ENCODE results near the gene ABHD15. TPM values are rescaled to one million over a fixed set of nuclear protein-coding genes. Genes with fewer than 3 reads are reported as not detected.
A peak's percentile ranks its signal among the peaks of the same experiment; 100 is the strongest.

ABHD15 gene
- polyA plus RNA-seq, 2 of the 4 experiments (the other 2 are of a cell fraction) = 13.5 to 15.8 TPM

- Histone ChIP-seq H3K27ac (peak overlapping the region; percentile 95 to 96; a peak in 4 of 6 replicates), H3K4me3 (peak overlapping the region; percentile 82)
These were observed 20.8 kb upstream of the ABHD15 start for GRCh38 chr17:29587591-29587990.

DNA sequence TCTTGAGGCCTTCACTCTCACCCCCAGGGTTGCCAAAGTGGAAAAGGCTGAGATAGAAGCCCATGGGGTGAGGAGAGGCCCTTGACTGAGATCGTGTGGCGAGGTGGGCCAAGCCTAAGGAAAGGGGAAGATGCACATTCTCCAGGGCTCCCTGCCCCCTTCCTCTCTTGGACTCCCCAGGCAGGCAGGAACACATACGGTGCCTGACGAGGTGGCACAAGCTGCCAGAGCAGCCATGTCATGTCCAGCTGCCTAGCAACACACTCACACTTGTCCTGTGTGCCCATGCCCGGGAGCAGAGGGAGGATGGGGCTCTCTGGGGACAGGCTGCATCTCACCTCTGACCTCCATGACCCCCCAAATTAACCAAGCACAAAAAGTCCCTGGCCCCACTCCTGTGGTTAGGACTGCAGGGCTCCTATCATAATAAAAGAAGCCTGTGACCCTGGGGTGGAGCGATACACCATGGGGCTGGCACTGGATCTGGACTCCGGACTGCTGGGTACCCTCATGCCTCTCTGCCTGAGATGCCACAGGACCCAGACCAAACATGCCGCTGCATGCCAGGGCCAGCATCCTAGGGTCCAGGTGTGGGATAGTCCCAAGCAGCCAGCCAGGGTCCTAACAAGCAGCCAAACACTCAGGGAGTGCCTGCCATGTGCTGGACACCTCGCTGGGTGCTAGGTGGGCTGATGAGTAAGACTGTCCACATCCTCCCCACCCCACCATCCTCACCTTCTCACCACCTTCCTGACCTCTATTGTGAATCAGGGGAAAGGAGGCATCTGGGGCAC is 20.0 kb upstream of the ABHD15 start:
- Histone ChIP-seq H3K27ac (peak overlapping the region in 1 of 2 experiments; percentile 96; a peak in 3 of 6 replicates), H3K4me3 (no peak overlapping the region), H3K4me1 (peaks cover 45% of the 10 kb centered on the region), H3K9me3 (no peaks in the 10 kb centered on the region), H3K4me2 (peak overlapping the region; percentile 98)
- TF ChIP-seq PHF8 (IDR thresholded peaks at IDR 0.05; ENCODE audit: borderline replicate concordance, low read depth) = no peak
- 84% methylated on average over 7 of the region's 9 CpGs for WGBS (ENCODE audit: missing lambda C conversion rate)
- no peak for DNase-seq (ENCODE audit: low read depth in 1 of 2, low spot score in 1 of 2)
- ChIA-PET POLR2A (no interaction called here), CTCF (interaction anchor here (1.2 to 16.7 kb wide), 15 partner anchors 10 to 506 kb away, joined by 3 to 383 read pairs (median 5); partner anchors contain the start of genes ABHD15 and TP53I13)
- ATAC-seq = no peak
- FAIRE-seq = no peak

More at GRCh38 chr17:29587591-29587990, 20.8 kb upstream of the ABHD15 start:
- CTCF ChIA-PET = interaction anchor here (0.6 to 16.7 kb wide), 15 partner anchors 9 to 505 kb away, joined by 3 to 383 read pairs (median 4); partner anchors contain the start of genes ABHD15 and TP53I13
- POLR2A ChIA-PET = interaction anchor here (1.5 kb wide), 1 partner anchor 21 kb away, joined by 5 read pairs; the partner anchor contains the start of gene ABHD15
- 88% methylated on average over 6 of the region's 6 CpGs for WGBS (ENCODE audit: missing lambda C conversion rate)
- DNase-seq (ENCODE audit: low read depth in 1 of 2, low spot score in 1 of 2) = no peak
- TF ChIP-seq RFX5 (IDR thresholded peaks at IDR 0.05) = no peak
- Histone ChIP-seq H3K9me3 (no peaks in the 10 kb centered on the region), H3K4me2 (peak overlapping the region; percentile 98), H3K4me1 (peaks cover 50% of the 10 kb centered on the region)
- no peak for FAIRE-seq
- no peak for ATAC-seq

DNA sequence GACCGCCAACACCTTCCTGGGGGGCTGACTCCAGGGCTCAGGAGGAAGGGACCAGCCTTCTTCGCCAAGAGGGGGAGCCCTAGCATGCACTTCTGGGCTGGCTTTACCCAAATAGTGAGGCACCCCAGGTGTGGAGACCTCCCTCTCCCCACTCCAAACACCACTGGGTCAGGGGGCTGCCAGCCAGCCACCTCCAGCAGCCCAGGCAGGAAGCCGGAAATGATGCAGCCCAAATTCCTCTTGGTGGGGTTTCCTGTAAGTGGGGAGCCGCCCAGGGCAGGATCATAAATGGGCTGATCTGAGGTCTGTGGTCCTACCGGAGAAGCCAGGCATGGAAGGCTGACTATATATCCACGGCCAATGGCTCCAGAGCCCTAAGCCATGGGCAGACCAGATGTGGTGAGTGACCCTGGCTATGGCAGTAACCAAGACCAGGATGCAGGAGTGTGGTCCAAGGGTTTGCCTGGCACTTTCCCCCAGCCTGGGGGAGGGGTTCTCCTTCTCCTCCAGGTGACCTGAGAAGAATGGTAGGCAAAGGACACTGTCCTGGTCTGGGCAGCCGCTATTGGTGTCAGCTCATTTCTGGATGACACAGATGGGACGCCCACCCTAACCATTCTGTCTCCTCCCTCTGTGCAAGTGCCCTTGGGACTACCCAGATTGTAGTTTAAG is 18.4 kb upstream of the ABHD15 start:
- no peak for DNase-seq (ENCODE audit: low read depth in 1 of 2, low spot score in 1 of 2)
- Histone ChIP-seq H3K4me3 (no peak overlapping the region), H3K9me3 (no peaks in the 10 kb centered on the region), H3K27ac (peak overlapping the region in 1 of 2 experiments; percentile 5; a peak in 1 of 6 replicates), H3K4me2 (no peak overlapping the region), H3K4me1 (peaks cover 52% of the 10 kb centered on the region)
- no peak for ATAC-seq
- FAIRE-seq = no peak
- 82% methylated on average over 8 of the region's 8 CpGs for WGBS (ENCODE audit: missing lambda C conversion rate)
- TF ChIP-seq RAD21 (conservative IDR thresholded peaks at IDR 0.05 in 1 of 2, IDR thresholded peaks at IDR 0.05 in 1 of 2) (peak in 1 of 2 experiments; percentile 20; a peak in 1 of 5 replicates), SMC3 (IDR thresholded peaks at IDR 0.05) (no peak)
- TF ChIP-seq, protein P1, sequence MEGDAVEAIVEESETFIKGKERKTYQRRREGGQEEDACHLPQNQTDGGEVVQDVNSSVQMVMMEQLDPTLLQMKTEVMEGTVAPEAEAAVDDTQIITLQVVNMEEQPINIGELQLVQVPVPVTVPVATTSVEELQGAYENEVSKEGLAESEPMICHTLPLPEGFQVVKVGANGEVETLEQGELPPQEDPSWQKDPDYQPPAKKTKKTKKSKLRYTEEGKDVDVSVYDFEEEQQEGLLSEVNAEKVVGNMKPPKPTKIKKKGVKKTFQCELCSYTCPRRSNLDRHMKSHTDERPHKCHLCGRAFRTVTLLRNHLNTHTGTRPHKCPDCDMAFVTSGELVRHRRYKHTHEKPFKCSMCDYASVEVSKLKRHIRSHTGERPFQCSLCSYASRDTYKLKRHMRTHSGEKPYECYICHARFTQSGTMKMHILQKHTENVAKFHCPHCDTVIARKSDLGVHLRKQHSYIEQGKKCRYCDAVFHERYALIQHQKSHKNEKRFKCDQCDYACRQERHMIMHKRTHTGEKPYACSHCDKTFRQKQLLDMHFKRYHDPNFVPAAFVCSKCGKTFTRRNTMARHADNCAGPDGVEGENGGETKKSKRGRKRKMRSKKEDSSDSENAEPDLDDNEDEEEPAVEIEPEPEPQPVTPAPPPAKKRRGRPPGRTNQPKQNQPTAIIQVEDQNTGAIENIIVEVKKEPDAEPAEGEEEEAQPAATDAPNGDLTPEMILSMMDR (IDR thresholded peaks at IDR 0.05) = peak; percentile 28; the same call in 2 of the 3 replicates
- ChIA-PET CTCF (interaction anchor here (0.6 to 16.7 kb wide), 13 partner anchors 9 to 508 kb away, joined by 3 to 383 read pairs (median 4); partner anchors contain the start of genes ABHD15 and TP53I13), POLR2A (no interaction called here)

DNA sequence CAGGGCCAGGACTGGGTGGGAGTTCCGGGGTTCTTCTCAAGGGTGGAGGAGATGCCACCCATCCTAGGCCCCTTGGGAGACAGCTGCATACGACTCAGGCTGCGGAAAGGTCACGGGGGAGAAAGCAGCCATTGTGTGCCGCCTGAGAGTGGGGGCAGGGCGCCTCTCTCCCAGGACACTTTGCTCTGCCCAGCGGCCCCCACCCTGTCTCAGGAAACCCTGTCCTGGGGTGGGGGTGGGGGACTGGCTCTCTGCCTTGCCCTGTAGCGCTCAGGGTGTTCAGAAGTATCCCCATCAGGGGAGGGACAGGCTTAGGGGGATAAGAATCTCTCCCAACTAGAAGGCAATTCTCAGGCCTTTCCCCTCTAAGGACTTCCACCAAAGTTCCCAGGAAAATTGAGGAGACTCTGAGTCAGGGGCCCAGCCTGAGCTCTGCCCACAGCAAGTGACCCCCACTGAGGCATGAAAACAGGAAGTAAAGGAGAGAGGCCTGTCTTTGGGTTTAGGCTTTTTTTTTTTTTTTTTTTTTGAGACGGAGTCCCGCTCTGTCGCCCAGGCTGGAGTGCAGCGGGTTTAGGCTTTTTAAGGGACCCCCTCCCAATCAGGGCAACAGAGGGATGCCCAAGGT is 17.7 kb upstream of the ABHD15 start:
- 93% methylated on average over 11 of the region's 12 CpGs for WGBS (ENCODE audit: missing lambda C conversion rate)
- TF ChIP-seq HEYL (CRISPR knock-in tag; IDR thresholded peaks at IDR 0.05) (no peak), JUN (IDR thresholded peaks at IDR 0.05) (no peak), ZC3H11A (IDR thresholded peaks at IDR 0.05) (no peak), JUNB (IDR thresholded peaks at IDR 0.05) (no peak), BHLHE40 (IDR thresholded peaks at IDR 0.05; ENCODE audit: low read depth, low read length) (no peak), HOXB13 (CRISPR knock-in tag; IDR thresholded peaks at IDR 0.05; ENCODE audit: low read depth) (no peak), MAZ (IDR thresholded peaks at IDR 0.05; ENCODE audit: borderline replicate concordance, low read depth, low read length) (no peak), FOSL2 (IDR thresholded peaks at IDR 0.05) (no peak), FOSL2 (CRISPR knock-in tag; IDR thresholded peaks at IDR 0.05) (no peak), ELK1 (IDR thresholded peaks at IDR 0.05; ENCODE audit: low read depth, low read length) (no peak), RARB (CRISPR knock-in tag; IDR thresholded peaks at IDR 0.05) (no peak), HDAC2 (IDR thresholded peaks at IDR 0.05) (no peak), CBX8 (IDR thresholded peaks at IDR 0.05) (no peak), SREBF2 (IDR thresholded peaks at IDR 0.05) (no peak), KDM1A (IDR thresholded peaks at IDR 0.05; ENCODE audit: low read depth) (no peak)
- POLR2A ChIA-PET = no interaction called here
- DNase-seq (ENCODE audit: low read depth in 1 of 2, low spot score in 1 of 2) (no peak), ATAC-seq (no peak), FAIRE-seq (no peak)
- no peak overlapping the region for H3K4me3 ChIP-seq
- peak overlapping the region in 1 of 2 experiments; percentile 62; a peak in 2 of 6 replicates for H3K27ac ChIP-seq
- no peaks in the 10 kb centered on the region for H3K9me3 ChIP-seq
- H3K4me2 ChIP-seq = no peak overlapping the region; the same call in 2 of the 3 replicates
- peaks cover 48% of the 10 kb centered on the region for H3K4me1 ChIP-seq
- CTCF ChIA-PET = interaction anchor here (1.0 to 24.0 kb wide), 5 partner anchors 8 to 214 kb away, joined by 4 to 474 read pairs (median 383); partner anchors contain the start of genes ABHD15, ANKRD13B, CORO6 and TP53I13

Measured in A549 (cell line).